Activated CD4-positive, alpha-beta T cell treated with anti-CD3 and anti-CD28 coated beads for 4 hours (primary cell): Measurements from ENCODE around the gene KRT72.

Experiments used
- DNase-seq, 2 donors: peaks; one replicate each; pipeline ENCODE4 v3.0.0-alpha.2; 2020

Gene KRT72

DNA sequence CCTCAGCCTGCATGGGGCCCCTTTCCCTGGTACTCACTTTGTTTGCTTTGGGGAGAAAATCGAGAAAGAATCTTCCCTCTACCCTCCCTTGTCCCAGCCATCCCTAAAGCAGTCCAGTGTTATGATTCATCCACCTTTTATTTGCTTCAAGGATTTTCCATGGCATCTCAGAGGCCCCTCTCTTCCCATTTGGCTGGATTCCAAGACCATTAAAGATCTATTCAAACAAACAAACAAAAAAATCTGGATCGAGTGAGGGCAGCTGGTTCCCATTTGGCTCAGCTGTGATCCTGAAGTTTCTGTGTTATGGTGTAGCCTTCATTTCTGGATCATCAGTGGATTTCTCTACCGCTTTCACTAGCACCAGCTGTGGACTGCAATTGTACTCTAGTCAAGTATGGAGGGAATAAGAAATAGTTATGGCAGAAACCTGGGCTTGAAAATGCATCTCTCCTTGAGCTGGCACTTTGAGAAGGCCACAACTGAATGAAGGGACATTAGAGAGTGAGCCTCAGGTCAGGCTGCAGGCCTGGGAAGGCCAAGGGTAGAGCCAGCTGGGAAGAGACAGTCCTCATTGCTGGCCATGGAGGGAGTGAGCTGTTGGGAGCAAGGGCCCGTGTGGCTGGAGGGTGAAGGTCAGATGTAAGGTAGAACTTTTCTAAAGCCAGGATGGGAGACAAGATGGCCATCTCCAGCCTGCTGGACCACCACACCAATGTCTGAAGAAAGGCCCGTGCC lies 62.0 kb downstream of the KRT72 start:
- DNase-seq, result no peak

DNA sequence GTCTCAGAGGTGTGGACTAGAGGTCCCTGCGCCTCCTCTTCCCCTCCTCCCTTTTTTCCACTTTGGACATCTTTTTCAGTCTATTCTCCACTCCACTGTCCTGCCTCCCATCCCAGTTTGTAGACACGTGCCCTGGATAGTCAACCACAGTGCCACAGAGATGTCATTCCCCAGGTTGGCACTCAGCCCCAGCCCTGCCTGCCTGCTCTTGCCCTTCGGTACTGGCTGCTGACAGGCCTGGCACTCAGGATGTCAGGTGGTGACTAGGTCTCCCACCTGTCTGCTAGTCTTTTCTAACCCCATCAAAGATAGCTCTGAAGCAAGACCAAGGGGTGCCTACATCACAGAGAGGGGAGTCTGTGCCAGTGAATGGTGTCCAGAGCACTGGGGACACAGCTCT lies 64.2 kb downstream of the KRT72 start:
- DNase-seq, result no peak
